HL-60 (cell line): ENCODE measurements around the gene KCNJ15.

ENCODE experiments used
- DNase-seq, 2 experiments: peaks; one replicate each; pipeline ENCODE4 v3.0.0-alpha.2; 2010 to 2020; ENCODE audit warnings: low read depth in 1 of 2, low spot score in 1 of 2
- H3K27ac ChIP-seq: fragments of 250-450 bp; sonication (Bioruptor Pico); replicated peaks from 2 replicates; pipeline ENCODE4 v1.5.1; 2020; ENCODE audit warnings: mild to moderate bottlenecking, moderate library complexity
- H3K27me3 ChIP-seq: fragments of 250-450 bp; sonication (Bioruptor Pico); 2 replicates; pipeline ENCODE4 v1.5.1; 2021; ENCODE audit warnings: mild to moderate bottlenecking, moderate library complexity; ENCODE audit not compliant: insufficient read depth, poor library complexity, severe bottlenecking
- H3K4me3 ChIP-seq: replicated peaks from 2 replicates; pipeline ENCODE4 v1.5.1; 2011; ENCODE audit warnings: mild to moderate bottlenecking, control low read depth, low read length; ENCODE audit not compliant: insufficient read depth
- CTCF ChIP-seq: IDR thresholded peaks from one replicate; pipeline ENCODE4 v1.5.1; 2011; ENCODE audit warnings: low read length, control low read depth, inconsistent platforms; ENCODE audit not compliant: insufficient read depth
- GABPA ChIP-seq: IDR thresholded peaks from 2 replicates; pipeline ENCODE4 v1.6.1; 2012; ENCODE audit warnings: low read depth
- POLR2AphosphoS5 ChIP-seq: IDR thresholded peaks from 2 replicates; pipeline ENCODE4 v1.6.1; 2012; ENCODE audit warnings: low read depth
- REST ChIP-seq: IDR thresholded peaks from 2 replicates; pipeline ENCODE4 v1.6.1; 2012; ENCODE audit warnings: low read depth; ENCODE audit not compliant: insufficient replicate concordance
- SPI1 ChIP-seq: IDR thresholded peaks from 2 replicates; pipeline ENCODE4 v1.6.1; 2012; ENCODE audit warnings: low read depth, mild to moderate bottlenecking, borderline replicate concordance

KCNJ15 gene

GRCh38 chr21:38221594-38221993 is 35.2 kb upstream of the KCNJ15 start:
- no peak for DNase-seq
- no peak overlapping the region for H3K27ac ChIP-seq
- no peaks in the 10 kb centered on the region for H3K27me3 ChIP-seq
- TF ChIP-seq REST (no peak), CTCF (no peak), POLR2AphosphoS5 (no peak), SPI1 (no peak), GABPA (no peak)
- no peak overlapping the region for H3K4me3 ChIP-seq

GRCh38 chr21:38223893-38224540 is 32.8 kb upstream of the KCNJ15 start:
- no peaks in the 10 kb centered on the region for H3K27me3 ChIP-seq
- peak; percentile 41 to 71 for DNase-seq
- no peak for TF ChIP-seq REST
- no peak for TF ChIP-seq GABPA
- no peak for TF ChIP-seq CTCF
- no peak for TF ChIP-seq POLR2AphosphoS5
- no peak for TF ChIP-seq SPI1
- H3K4me3 ChIP-seq, result no peak overlapping the region
- H3K27ac ChIP-seq, result no peak overlapping the region; the same call in 1 of the 2 replicates

- no peak for TF ChIP-seq GABPA
- TF ChIP-seq SPI1, result no peak
- no peak for TF ChIP-seq CTCF
- TF ChIP-seq POLR2AphosphoS5, result no peak
- TF ChIP-seq REST, result no peak
- no peak for DNase-seq
- Histone ChIP-seq H3K4me3 (no peak overlapping the region), H3K27me3 (no peaks in the 10 kb centered on the region), H3K27ac (no peak overlapping the region)
Observed at GRCh38 chr21:38227401-38227800, 29.4 kb upstream of the KCNJ15 start.
